Fibroblast of lung (primary cell): ENCODE measurements around the gene CPSF4L. TPM values are rescaled to one million over a fixed set of nuclear protein-coding genes. Genes with fewer than 3 reads are reported as not detected.

Experiments used
- DNase-seq, 2 donors: peaks; one replicate each; pipeline versions ENCODE4 v3.0.0 to v3.0.0-alpha.2; 2010; ENCODE audit warnings: low read depth in 2 of 2
- H2AFZ ChIP-seq: 2 replicates; pipeline ENCODE4 v1.5.1; 2012; ENCODE audit warnings: low read length, control low read depth, inconsistent platforms
- H3K27ac ChIP-seq: 2 replicates; pipeline ENCODE4 v1.5.1; 2011; ENCODE audit warnings: low read length, control low read depth; ENCODE audit not compliant: insufficient read depth
- H3K27me3 ChIP-seq: 2 replicates; pipeline ENCODE4 v1.5.1; 2011; ENCODE audit warnings: mild to moderate bottlenecking, low read length; ENCODE audit not compliant: control insufficient read depth, insufficient read depth
- H3K36me3 ChIP-seq: 2 replicates; pipeline ENCODE4 v1.5.1; 2011; ENCODE audit warnings: low read length; ENCODE audit not compliant: control insufficient read depth, insufficient read depth
- H3K4me1 ChIP-seq: 2 replicates; pipeline ENCODE4 v1.5.1; 2011; ENCODE audit warnings: low read length; ENCODE audit not compliant: control insufficient read depth, insufficient read depth; ENCODE audit errors: extremely low read depth
- H3K4me2 ChIP-seq: 2 replicates; pipeline ENCODE4 v1.5.1; 2011; ENCODE audit warnings: low read length, control low read depth; ENCODE audit not compliant: insufficient read depth; ENCODE audit errors: extremely low read depth
- H3K4me3 ChIP-seq, 4 experiments: fragments of 200-600 bp in 1 of 4; sonication (generic) in 1 of 4; replicated peaks in 1 of 4; 2 replicates each; pipeline ENCODE4 v1.5.1; 2011 to 2016; ENCODE audit warnings: low read length in 4 of 4, low read depth in 3 of 4, mild to moderate bottlenecking in 3 of 4, control low read depth in 2 of 4, inconsistent platforms in 1 of 4, mixed read lengths in 1 of 4; ENCODE audit not compliant: insufficient read depth in 1 of 4; ENCODE audit errors: control extremely low read depth in 1 of 4
- H3K79me2 ChIP-seq: 2 replicates; pipeline ENCODE4 v1.5.1; 2012; ENCODE audit warnings: mild to moderate bottlenecking, low read length, inconsistent platforms; ENCODE audit not compliant: control insufficient read depth, insufficient read depth
- H3K9ac ChIP-seq: 2 replicates; pipeline ENCODE4 v1.5.1; 2011; ENCODE audit warnings: mild to moderate bottlenecking, low read length, control low read depth; ENCODE audit not compliant: insufficient read depth
- H3K9me3 ChIP-seq: 2 replicates; pipeline ENCODE4 v1.5.1; 2012; ENCODE audit warnings: low read depth, low read length; ENCODE audit not compliant: control insufficient read depth, insufficient read depth
- H4K20me1 ChIP-seq: 2 replicates; pipeline ENCODE4 v1.5.1; 2011; ENCODE audit warnings: low read length; ENCODE audit not compliant: control insufficient read depth, insufficient read depth; ENCODE audit errors: extremely low read depth
- CTCF ChIP-seq, 2 donors: IDR thresholded peaks in 1 of 2; conservative IDR thresholded peaks in 1 of 2; 1 replicate in 1 of 2; 2 replicates in 1 of 2; pipeline ENCODE4 v1.5.1; 2011 to 2012; ENCODE audit warnings: low read length in 2 of 2, control low read depth in 1 of 2, inconsistent platforms in 1 of 2, low read depth in 1 of 2, mild to moderate bottlenecking in 1 of 2
- EZH2 ChIP-seq: IDR thresholded peaks from 2 replicates; pipeline ENCODE4 v1.5.1; 2012; ENCODE audit warnings: low read length, control low read depth, mild to moderate bottlenecking; ENCODE audit errors: missing control alignments
- polyA plus RNA-seq, 2 donors: library from polyadenylated mRNA; depleted of rRNA in 1 of 2; stranded (reverse) in 1 of 2; unstranded in 1 of 2; fragments of >200 nt; gene quantifications; 2 replicates each; pipeline ENCODE4 v1.2.1, GENCODE V29; 2011 to 2012; ENCODE audit warnings: missing spikeins in 1 of 2
- total RNA-seq: library from RNA; depleted of rRNA; stranded (reverse); fragments of >200 nt; gene quantifications from 2 replicates; pipeline ENCODE4 v1.2.1, GENCODE V29; 2014

Gene CPSF4L
- total and polyA plus RNA-seq, 2 donors (not counting 1 experiment from before 2014, with no cell fraction given), result not detected

GRCh38 chr17:73208139-73208827 lies 53.4 kb downstream of the CPSF4L start:
- no peaks in the 10 kb centered on the region for H3K27me3 ChIP-seq
- H2AFZ ChIP-seq, result no peak overlapping the region
- no peak overlapping the region for H3K4me3 ChIP-seq
- H3K4me2 ChIP-seq, result no peak overlapping the region
- H3K36me3 ChIP-seq, result peaks cover 13% of the 10 kb centered on the region
- H3K9me3 ChIP-seq, result no peaks in the 10 kb centered on the region
- no peaks in the 10 kb centered on the region for H3K4me1 ChIP-seq
- no peak for DNase-seq
- TF ChIP-seq CTCF (conservative IDR thresholded peaks at IDR 0.05 in 1 of 2, IDR thresholded peaks at IDR 0.05 in 1 of 2; ENCODE audit: low read depth in 1 of 2, low read length in 2 of 2) (no peak), EZH2 (no peak)
- H4K20me1 ChIP-seq, result no peaks in the 10 kb centered on the region
- no peaks in the 10 kb centered on the region for H3K79me2 ChIP-seq
- no peak overlapping the region for H3K9ac ChIP-seq
- H3K27ac ChIP-seq, result no peak overlapping the region

- Histone ChIP-seq H3K9ac (no peak overlapping the region), H3K4me1 (no peaks in the 10 kb centered on the region), H4K20me1 (no peaks in the 10 kb centered on the region), H2AFZ (no peak overlapping the region), H3K27ac (no peak overlapping the region), H3K9me3 (no peaks in the 10 kb centered on the region), H3K27me3 (no peaks in the 10 kb centered on the region), H3K4me3 (no peak overlapping the region), H3K4me2 (no peak overlapping the region), H3K79me2 (no peaks in the 10 kb centered on the region), H3K36me3 (peaks cover 25% of the 10 kb centered on the region)
- TF ChIP-seq EZH2 (no peak), CTCF (conservative IDR thresholded peaks at IDR 0.05 in 1 of 2, IDR thresholded peaks at IDR 0.05 in 1 of 2; ENCODE audit: low read depth in 1 of 2, low read length in 2 of 2) (no peak)
- DNase-seq, result no peak
Measured at GRCh38 chr17:73205459-73205961, 56.2 kb downstream of the CPSF4L start.

GRCh38 chr17:73203788-73204479 lies 57.7 kb downstream of the CPSF4L start:
- Histone ChIP-seq H3K4me1 (no peaks in the 10 kb centered on the region), H3K9me3 (no peaks in the 10 kb centered on the region), H4K20me1 (no peaks in the 10 kb centered on the region), H3K4me3 (no peak overlapping the region), H3K27me3 (no peaks in the 10 kb centered on the region), H3K36me3 (peaks cover 29% of the 10 kb centered on the region), H3K27ac (no peak overlapping the region), H2AFZ (no peak overlapping the region), H3K4me2 (no peak overlapping the region), H3K79me2 (no peaks in the 10 kb centered on the region), H3K9ac (no peak overlapping the region)
- TF ChIP-seq CTCF (conservative IDR thresholded peaks at IDR 0.05 in 1 of 2, IDR thresholded peaks at IDR 0.05 in 1 of 2; ENCODE audit: low read depth in 1 of 2, low read length in 2 of 2) (no peak), EZH2 (no peak)
- DNase-seq, result no peak
